Left lobe of liver (tissue), 2 donors: ENCODE data around the gene SUGCT. TPM values are rescaled to one million over a fixed set of nuclear protein-coding genes. Genes with fewer than 3 reads are reported as not detected.

ENCODE experiments used
- ATAC-seq: fragments of 200-7000 bp; cut with Tn5 transposase; one replicate; pipeline ENCODE4 v1.9.1; 2020; ENCODE audit warnings: mild to moderate bottlenecking, moderate library complexity
- DNase-seq: peaks from one replicate; pipeline ENCODE4 v3.0.0-alpha.2; 2020; ENCODE audit warnings: low spot score
- total RNA-seq: library from RNA; stranded (reverse); gene quantifications from one replicate; pipeline ENCODE4 v1.2.1, GENCODE V29; 2021
- donor health status: DM: no; HTN: no; CAD: no; lungs with moderate emphysema.
- donor health status: DM: no; HTN: yes; CAD: no.

Gene SUGCT
- total RNA-seq, 1 donor from 2014 or later, result 14.3 TPM

DNA sequence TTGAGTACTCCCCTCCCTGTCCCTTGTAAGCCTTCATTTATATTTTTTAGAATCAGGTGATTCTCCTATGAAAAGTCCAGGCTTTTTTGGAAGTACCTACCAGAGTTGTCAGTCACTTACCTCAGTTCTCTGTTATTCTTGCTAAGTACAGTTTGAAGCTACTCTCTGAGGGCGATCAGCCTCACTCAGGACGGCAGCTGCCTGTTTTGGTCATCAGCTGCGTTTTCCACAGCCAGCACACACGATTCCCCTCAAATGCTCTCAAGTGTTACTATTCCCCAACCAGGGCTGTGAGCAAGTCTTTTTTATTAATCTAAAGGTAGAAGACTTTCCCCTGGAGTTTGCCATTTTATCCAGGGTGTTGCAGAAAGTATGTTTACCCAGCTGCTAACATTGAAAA, 328.6 kb downstream of the SUGCT start:
- ATAC-seq (no peak), DNase-seq (no peak)

DNA sequence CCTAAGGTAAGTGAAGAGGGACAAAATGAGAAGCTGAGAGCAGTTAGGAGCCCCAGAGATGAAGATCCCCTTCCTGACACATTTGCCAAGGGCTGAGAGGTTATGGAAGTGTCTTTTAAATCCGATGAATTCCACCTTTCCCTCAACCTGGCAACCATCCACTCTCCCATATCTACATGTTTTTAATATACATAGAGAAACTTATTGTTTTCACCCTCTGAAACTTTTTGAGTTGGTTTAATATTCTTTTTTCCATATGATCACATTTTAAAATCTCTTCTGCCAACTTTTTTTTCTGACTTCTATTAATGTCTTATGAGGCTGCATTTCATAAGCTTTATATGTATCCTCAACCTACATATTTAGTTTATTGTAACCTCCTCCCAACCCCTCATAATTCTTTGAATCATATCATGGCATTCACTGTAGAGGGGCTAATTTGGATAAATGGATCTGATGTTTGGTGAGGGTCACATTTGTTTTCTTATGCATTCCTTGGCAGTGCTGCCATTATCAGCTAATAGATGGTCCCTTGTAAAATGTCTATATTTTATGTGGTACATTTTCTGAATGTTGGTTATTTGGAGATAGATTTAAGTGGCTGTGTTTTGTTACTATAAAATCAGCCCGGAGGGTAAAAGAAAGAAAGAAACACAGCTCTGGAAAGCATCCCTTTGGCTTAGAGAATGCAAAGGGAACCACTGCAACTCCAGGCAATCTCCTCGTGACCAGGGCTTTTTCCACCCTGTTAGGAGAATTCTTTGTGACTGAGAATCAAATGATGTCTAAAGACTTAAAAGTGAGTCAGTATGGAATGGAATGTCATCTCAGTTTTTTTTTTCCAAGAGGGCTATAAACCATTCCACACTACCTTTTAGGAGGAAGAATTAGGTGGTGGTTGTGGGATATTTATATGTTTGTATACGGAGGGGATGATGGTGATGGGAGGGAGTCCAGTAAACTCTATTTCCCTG, 334.4 kb downstream of the SUGCT start:
- no peak for ATAC-seq
- DNase-seq, result no peak

DNA sequence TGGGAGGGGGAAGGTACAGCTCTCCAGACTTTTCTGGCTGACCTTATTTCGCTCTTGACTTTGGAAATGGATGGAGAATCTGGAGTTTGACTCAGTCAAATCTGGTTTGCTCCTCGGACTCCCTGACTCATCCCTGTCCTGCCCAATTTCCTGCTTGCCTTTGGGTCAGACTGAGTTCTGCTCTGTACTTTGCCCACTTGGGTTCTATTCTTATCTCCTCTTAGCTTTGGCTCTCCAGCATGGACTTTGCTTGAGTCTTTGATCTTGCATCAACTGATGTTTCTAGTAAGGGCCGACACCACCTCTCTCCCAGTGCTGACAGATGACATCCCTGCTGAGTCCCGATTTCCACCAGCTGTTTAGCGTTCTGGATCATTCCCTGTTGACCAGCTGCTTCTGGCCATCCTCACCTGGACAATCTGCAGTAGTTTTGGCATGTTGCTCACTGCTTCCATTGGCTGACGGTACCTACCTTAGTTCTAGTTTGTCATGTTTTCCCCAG, 335.3 kb downstream of the SUGCT start:
- peak; percentile 64 for DNase-seq
- ATAC-seq, result peak; percentile 95

DNA sequence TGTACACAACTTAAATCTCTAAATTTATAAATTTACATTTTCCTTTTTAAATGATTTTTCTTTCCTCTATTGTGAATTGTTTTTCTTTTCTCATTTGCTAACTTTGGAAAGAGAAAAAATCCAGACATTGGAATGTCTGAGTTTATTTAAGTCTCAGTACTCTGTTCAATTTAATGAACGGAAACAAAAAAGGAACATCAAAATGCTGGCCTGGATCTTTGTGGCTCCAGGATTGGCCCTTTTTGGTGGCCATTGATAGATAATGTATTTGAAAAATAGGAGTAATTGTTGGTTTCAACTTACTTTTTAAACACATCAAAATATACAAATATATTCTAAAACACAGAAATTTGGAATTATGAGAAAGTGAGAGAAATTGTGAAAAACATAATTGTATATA, 336.0 kb downstream of the SUGCT start:
- DNase-seq (no peak), ATAC-seq (no peak)

DNA sequence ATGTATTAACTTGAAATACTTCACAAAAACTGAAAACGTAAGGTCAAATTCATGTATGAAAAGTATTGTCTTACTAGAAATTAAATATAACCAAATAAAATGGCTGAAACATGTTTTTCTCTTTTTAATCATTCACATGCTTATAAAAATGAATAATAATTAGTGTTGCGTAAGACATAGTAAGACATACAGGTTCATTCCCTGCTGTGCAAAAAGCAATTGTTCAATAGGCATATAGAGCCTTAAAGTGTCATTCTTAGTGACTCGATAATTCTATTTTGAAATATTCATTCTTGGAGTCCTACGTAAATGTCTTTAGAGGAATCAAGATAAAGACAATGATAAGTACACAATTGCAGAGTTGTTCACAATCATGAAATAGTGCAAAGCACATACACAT, 337.1 kb downstream of the SUGCT start:
- no peak for ATAC-seq
- no peak for DNase-seq

DNA sequence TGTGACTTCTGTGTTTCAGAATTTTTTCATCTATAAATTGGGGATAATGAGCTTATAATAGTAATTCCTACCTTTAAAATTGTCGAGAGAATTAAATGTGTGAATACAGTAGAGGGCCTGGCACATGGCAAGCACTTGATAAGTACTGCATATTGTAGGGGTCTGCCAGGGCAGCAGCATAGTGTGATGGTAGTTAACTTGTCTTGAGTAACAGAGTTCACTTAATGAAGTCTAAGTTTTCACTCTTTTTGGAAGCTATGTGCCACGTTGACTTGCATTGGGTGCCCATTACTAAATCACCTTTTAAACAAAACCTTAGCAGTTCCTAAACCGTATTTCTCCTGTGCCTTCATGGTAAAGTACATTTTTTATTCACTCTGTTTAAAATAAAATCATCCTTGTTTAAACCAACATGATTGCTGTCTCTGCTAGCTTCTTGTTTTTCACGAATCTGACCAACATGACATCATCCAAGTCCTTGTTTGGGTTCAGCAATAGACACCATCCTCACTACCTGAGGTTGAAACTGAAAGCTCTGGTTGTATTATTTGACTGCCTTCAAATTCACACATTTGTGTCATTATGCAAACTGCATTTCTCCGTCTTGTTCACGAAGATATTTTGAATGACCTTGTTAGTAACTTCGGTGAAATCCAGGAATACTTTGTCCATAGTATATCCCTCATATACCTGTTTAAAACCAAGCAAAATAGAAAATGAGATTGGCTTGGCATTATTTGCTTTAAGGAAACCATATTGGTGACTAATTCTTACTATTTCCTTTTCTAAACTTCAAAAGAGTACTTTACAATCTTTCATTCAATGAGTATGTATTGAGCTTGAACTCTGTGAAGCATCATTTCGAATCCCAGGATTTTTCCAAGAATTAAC, 340.2 kb downstream of the SUGCT start:
- ATAC-seq (no peak), DNase-seq (no peak)

DNA sequence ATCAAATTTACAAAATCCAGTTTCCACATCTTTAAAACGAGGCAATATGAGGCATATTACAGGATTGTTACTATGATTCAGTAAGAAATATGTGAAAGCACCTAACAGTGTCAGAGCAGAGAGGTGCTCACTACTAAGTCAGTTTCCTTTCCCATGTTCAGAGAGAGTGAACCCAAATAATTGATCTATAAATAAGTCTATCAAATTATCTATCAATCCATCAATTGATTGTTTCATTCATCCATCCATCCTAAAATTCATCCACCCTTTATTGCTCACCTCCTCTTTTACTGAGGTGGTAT, 340.8 kb downstream of the SUGCT start:
- ATAC-seq (no peak), DNase-seq (no peak)

DNA sequence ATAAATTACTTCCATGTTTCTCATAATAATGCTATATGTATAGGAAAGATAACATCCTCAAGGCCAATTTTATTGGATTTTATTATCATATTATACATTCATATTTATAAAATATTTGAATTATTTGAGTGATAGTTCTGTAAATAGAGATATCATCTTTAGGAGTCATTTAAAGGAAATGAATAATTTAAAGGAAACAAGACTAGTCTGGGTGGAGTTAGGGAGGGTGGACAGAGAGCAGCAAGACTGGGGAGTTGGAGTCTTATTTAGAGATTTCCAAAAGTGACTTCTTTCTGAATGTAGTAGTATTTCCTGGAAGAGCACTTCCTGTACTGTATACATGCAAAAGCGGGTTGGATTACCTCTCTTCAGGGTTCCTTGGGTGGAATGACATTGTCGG, 342.3 kb downstream of the SUGCT start:
- no peak for DNase-seq
- no peak for ATAC-seq

DNA sequence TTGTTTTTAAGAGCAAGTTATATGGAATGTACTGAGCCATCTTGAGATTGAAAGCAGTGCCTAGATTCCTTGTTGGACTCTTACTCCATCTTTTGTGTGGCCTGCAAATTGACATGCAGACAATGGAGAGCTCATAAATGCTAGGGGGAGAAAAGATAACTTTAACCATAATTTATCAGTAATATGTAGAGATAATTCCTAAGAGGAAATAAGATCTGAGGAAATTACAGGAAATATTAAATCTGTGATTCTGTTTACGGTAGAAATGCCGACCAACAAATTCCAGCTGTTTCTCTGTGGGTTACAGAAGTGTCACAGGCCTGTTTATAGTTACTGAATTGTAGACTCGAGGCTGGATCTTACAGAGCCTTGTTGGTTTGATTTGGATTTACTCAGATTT, 348.0 kb downstream of the SUGCT start:
- ATAC-seq (no peak), DNase-seq (no peak)

DNA sequence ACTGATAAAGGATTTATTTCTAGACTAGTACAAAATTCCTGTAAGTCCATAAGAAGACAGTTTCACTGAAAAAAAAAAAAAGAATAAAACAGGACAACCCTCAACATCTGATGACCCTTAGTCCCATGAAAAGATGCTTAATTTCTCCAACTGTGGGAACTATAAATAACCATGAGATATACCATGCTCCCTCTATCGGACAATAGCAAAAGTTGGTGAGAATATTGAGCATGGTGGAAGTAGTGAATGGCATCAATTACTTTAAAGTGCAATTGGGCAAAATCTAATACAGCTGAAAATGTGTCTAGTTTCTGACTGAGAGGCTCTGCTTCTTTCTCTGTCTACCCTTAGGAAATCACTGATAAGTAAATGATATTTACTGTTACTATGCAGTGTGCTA, 348.8 kb downstream of the SUGCT start:
- ATAC-seq, result peak; percentile 45

DNA sequence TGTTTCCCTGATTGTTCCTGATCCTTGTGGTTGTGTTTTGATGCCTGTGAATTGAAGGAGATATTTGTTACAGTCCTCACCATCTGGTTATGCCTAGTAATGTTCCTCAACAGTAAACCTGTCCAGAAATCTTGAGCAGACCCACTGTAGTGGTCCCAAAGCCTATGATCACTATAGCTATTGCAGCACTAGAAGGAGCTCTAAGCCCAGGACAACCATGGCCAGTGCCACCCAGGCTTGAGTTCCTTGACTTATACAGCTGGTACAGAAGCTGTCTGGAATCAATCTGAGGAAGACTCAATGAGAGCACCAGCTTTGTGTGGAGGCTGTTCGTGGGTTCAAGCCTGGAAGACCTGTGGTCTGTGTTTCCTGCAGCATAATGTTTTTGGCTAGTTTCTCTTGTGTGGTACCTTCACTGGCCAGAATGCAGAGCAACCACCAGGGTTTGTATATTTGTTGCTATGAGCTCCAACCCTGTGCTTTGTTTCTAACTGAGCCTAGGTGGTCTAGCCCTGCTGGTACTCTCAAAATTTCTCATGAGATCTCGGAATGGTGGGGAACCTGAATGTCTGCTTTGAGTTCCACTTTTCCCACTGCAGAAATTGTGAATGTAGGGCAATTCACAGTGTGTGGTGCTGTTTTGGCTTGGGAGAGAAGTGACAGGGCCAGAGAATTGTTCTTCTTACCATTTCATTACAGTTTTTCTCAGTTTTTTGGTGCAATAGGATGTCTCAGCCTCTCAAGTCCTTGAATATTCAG, 355.2 kb downstream of the SUGCT start:
- ATAC-seq, result no peak
- no peak for DNase-seq

More for the DNA sequence above, 348.8 kb downstream of the SUGCT start:
- DNase-seq, result no peak

DNA sequence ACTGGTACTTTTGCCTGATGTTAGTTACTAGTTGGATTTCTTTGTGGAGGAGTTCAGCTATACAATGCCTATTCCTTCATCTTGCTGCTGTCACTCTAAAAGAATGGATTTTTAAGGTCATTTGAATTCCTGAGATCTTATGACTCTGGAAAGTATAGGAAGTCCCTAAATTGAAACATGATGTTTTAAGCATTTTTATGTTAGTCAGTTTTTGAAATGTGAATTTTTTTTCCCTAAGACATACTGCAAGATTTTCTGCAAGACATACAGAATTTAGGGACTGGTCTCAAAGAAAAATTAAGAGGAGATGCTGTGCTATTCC, 355.8 kb downstream of the SUGCT start:
- ATAC-seq (no peak), DNase-seq (no peak)

DNA sequence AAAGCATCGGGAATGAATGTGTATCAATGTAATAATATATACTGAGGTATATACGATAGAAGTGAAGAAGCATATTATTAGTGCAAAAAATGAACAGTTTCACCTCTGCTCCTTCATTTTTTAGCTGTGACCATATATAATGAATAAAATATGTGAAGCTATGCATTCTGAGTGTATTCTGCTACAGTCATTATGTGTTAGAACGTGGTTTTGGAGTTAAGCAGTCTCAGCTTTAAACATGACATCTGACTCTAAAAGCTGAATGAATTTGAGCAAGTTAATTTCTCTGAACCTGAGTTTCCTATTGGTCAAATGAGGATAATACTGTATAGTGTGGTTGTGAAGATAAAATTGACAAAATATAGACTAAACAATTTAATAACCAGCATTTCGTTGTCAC, 358.1 kb downstream of the SUGCT start:
- no peak for ATAC-seq

DNA sequence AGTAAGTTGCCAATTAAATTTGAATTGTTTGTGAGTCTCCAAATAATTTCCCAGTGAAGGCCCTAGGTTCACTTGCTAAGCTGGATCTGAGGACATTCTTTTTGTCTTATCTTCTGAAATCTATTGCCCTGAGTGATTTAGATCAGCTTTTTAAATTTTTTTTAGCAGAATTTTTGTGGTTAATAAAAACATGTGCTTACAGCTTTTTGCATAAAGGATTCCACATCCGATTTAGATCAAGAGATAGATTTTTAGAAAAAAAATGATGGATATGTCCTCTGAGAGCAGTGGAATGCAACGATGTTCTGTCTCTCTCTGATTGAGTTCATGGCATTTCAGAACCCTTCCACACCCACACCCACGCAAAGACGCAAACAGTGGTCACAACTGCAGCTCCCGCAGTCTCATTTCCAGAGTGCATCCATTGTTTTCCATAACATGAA, 358.8 kb downstream of the SUGCT start:
- ATAC-seq, result no peak
- DNase-seq, result no peak

More for the DNA sequence above, 358.1 kb downstream of the SUGCT start:
- DNase-seq, result no peak

DNA sequence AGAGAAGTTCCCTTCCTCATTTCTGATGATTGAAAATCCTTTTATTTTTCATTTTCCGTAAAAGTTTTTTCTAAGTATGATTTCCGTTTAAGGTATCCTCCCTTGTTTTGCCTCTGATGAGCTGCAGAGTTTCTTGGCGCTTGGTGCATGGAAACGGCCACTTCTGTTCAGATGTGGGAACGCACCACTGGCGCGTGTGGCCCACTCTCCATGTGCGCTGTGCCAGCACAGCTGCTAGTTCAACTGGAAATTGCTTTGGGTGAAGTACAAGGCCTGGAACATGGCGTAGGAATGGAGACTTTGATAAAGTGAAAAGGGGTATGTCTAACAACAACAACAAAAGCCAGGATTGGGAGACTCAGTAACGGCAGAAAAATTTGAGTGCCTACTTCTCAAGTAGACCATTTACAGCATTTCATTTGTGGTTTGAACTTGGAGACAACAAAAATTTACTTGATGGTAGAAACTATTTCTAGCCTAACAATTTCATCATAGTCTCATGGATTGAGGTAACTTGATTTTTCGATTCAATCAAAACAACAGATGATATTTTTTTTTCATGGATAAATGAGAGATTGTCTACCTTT, 364.2 kb downstream of the SUGCT start:
- no peak for DNase-seq
- no peak for ATAC-seq

DNA sequence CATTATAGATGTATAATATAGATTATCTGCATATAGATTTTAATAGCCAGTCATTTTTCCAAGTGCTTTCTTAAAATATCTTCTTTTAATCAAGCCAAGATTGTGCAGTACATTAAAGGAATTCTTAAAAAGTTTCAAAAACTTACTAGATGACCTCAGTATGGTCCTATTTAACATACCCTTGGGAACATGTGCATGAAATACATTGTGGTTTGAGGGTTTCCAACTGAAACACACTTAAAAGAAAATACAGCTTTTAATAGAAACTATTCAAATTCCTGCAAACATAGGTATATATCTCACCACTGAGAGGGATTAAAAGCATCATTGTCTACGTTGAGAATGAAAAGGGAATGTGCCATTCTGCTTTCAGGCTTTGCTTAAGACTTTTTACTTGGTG, 364.9 kb downstream of the SUGCT start:
- ATAC-seq (no peak), DNase-seq (no peak)

DNA sequence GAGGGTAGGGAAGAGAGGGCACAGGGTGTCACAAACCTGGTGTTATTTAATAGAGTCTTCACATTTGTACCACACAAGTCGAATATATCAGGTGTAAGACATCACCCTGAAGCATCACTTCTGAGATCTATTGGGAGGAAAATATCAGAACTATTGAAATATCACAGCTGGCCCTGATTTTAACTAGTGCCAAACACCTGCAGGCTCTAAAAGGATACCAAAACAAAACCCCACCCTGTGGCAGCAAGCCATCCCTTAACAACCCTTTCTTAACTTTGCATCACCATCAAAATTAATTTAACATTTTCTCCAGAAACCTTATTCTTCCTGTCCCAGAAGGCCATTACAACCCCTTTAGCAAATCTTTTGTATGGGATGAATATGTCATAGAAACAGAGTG, 365.4 kb downstream of the SUGCT start:
- DNase-seq (no peak), ATAC-seq (no peak)

DNA sequence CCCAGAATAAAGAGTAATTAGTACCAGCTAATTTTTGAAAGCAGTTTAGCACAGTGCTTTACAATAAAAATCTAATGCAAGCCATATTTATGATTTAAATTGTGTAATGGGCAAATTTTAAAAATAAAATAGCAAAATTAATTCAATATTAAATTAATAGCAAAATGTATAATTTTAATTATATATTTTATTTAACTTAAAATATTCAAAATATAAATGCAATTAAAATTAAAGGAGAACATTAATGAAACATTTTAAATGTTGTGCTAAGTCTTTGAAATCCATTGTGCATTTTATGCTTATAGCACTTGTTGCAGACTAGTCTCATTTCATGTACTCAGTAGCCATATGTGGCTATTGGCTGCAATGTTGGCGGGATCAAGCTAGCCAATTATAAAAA, 367.6 kb downstream of the SUGCT start:
- ATAC-seq (no peak), DNase-seq (no peak)

DNA sequence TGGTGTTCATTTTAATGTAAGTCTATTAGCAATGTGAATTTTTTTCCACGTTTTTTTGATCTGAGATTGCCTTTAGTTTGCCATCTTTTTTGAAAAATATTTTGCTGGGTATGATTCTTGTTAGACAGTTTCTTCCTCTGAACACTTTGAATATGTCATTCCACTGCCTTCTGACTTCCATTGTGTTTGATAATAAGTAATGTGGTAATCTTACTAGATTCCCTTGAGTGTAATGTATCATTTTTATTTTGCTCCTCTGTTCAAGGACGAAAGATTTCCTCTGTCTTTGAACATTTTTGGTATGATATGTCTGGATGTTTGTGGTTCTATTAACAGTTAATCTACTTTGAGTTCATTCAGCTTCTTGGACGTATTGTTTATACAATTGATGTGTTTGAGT, 371.4 kb downstream of the SUGCT start:
- DNase-seq (no peak), ATAC-seq (no peak)

DNA sequence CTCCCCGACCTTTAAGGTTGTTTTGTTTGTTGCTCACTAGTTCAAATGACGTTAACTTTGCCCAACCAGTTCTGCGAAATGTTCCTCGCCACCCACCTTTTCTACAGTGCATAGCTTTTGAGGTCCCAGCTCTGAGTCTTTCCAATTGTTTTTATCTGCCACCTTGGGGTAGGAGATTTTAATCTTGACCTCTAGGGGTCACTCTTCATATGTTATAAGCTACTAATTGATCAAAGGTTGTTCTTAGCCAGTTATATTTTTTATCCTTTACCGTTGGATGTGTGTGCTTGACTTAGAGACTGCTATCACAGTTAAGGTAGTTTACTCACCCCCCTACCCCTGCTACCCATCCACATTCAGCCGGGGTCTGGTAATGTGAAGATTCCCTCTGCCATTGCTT, 372.4 kb downstream of the SUGCT start:
- DNase-seq (no peak), ATAC-seq (peak; percentile 34)
